Lower leg skin (tissue), 3 donors: ENCODE data around the gene HIPK1.

ENCODE experiments used
- CTCF ChIP-seq, 3 donors: fragments of 450-650 bp; IDR thresholded peaks; one replicate each; pipeline ENCODE4 v1.5.1; 2016; ENCODE audit warnings: antibody characterized with exemption in 3 of 3, mild to moderate bottlenecking in 3 of 3, moderate library complexity in 2 of 3
- POLR2A ChIP-seq, 2 donors: fragments of 450-650 bp; IDR thresholded peaks; one replicate each; pipeline ENCODE4 v1.6.1; 2016 to 2017; ENCODE audit warnings: antibody characterized with exemption in 2 of 2, mild to moderate bottlenecking in 1 of 2, moderate library complexity in 1 of 2

GRCh38 chr1:113978863-113979702, 50.0 kb downstream of the HIPK1 start, which contains the start of gene OLFML3:
- TF ChIP-seq CTCF (IDR thresholded peaks at IDR 0.05) (no peak), POLR2A (IDR thresholded peaks at IDR 0.05) (no peak)
